ENCODE data around the gene IL10.
"Not testable (repeated sequence)": the region's sequence is repeated elsewhere in the genome, so short reads cannot be mapped to it uniquely, and the experiment has no call there.

DNA sequence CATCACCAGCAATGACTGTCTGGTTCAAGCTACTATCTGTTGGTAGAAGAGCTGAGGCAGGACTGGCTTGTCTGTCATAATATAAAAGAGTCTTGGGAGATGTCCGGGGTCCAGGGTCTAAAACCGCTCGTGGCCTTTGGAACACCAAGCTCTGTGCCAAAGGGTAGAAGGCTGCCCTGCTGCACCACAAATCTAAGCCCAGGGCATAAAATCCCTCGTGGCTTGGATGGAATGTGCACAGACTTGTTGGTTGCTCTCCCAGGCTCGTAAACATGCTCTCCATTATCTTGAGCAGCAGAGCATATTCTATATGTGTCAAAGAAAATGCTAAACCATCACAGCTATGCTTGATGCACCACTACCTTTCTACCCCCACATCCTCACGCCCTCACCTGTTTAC is 6.6 kb upstream of the IL10 start:
- not testable (repeated sequence) for TF ChIP-seq EZH2 (IDR thresholded peaks at IDR 0.05); POLR2AphosphoS5 (IDR thresholded peaks at IDR 0.05; ENCODE audit: borderline replicate concordance, low read depth, low read length)
